Ovary (tissue), 9 donors: ENCODE results near the gene PIK3AP1. TPM values are rescaled to one million over a fixed set of nuclear protein-coding genes. Genes with fewer than 3 reads are reported as not detected.

Experiments
- DNase-seq, 5 donors: peaks; one replicate each; pipeline ENCODE4 v3.0.0-alpha.2; 2019 to 2020
- H3K27ac ChIP-seq, 2 donors: fragments of 200-600 bp; one replicate each; pipeline versions ENCODE4 v1.5.1 to v1.8.0; 2019 to 2022
- H3K27me3 ChIP-seq: fragments of 200-600 bp; one replicate; pipeline ENCODE4 v1.8.0; 2022
- H3K36me3 ChIP-seq: fragments of 200-600 bp; sonication (generic); one replicate; pipeline ENCODE4 v1.5.1; 2019
- H3K4me1 ChIP-seq: one replicate; pipeline ENCODE4 v1.8.1; 2013; ENCODE audit warnings: mild to moderate bottlenecking, moderate library complexity; ENCODE audit not compliant: insufficient read depth
- H3K4me3 ChIP-seq: fragments of 200-600 bp; sonication (generic); one replicate; pipeline ENCODE4 v1.5.1; 2017
- H3K9me3 ChIP-seq, 2 donors: fragments of 200-600 bp in 1 of 2; sonication (generic) in 1 of 2; one replicate each; pipeline versions ENCODE4 v1.5.1 to v1.8.1; 2013 to 2019; ENCODE audit warnings: mild to moderate bottlenecking in 1 of 2, moderate library complexity in 1 of 2
- CTCF ChIP-seq, 3 donors: fragments of 450-650 bp in 2 of 3; fragments of 200-600 bp in 1 of 3; IDR thresholded peaks; one replicate each; pipeline versions ENCODE4 v1.5.1 to v1.8.0; 2016 to 2022; ENCODE audit warnings: antibody characterized with exemption in 3 of 3, mild to moderate bottlenecking in 1 of 3
- EP300 ChIP-seq: sonication (generic); formaldehyde crosslinking; IDR thresholded peaks from one replicate; pipeline ENCODE4 v1.6.1; 2017; ENCODE audit warnings: antibody characterized with exemption
- POLR2A ChIP-seq: fragments of 450-650 bp; IDR thresholded peaks from one replicate; pipeline ENCODE4 v1.6.1; 2017; ENCODE audit warnings: antibody characterized with exemption, mild to moderate bottlenecking, moderate library complexity
- WGBS, 3 donors: extraction: QIAGEN DNeasy Blood & Tissue Kit in 1 of 3; methylation state at CpG; one replicate each; pipeline versions ENCODE4 v1.1.5 to v1.1.7; 2013 to 2017; 5-methylcytosine and 5-hydroxymethylcytosine counted together
- intact Hi-C, 4 donors: fragments of 100-400 bp; cut with DNase I; formaldehyde crosslinking; loops; one replicate each; pipeline versions ENCODE4 v1.11.0 to v1.15.1; 2022 to 2023
- polyA plus RNA-seq, 2 donors: library from polyadenylated mRNA; stranded (reverse); fragments of 200-250 nt in 1 of 2; fragments of 350-450 nt in 1 of 2; fragmentation: Illumina TruSeq in 1 of 2; extraction: RNeasy Lipid Tissue Mini Kit (QIAGEN cat#74804) in 1 of 2; gene quantifications; one replicate each; pipeline ENCODE4 v1.2.3, GENCODE V29; 2013 to 2014
- total RNA-seq, 7 donors: library from RNA; depleted of rRNA in 2 of 7; stranded (reverse); fragments of >200 nt in 2 of 7; fragmentation: NEBNext Ultra II Directional in 3 of 7; extraction: Animal tissue kit (Norgen Biotek cat#: 25700) in 3 of 7; gene quantifications; one replicate each; pipeline versions ENCODE4 v1.1.0 to v1.2.4, GENCODE V29; 2016 to 2023
- donor health status: DM: no; HTN: no; CAD: no; lungs with moderate emphysema.
- donor health status: DM: no; HTN: no; CAD: no.
- donor health status: Bipolar disorder and iron deficiency.
- donor health status: DM: yes; HTN: yes; CAD: no.
- donor health status: DM: no; HTN: no; CAD: no.
- donor health status: DM: yes; HTN: yes; CAD: no.

Gene PIK3AP1
- total and polyA plus RNA-seq, 9 donors: 2.5 to 14.2 (median 7.8) TPM

GRCh38 chr10:96584474-96584873, 135.8 kb downstream of the PIK3AP1 start:
- Histone ChIP-seq H3K27ac (no peak overlapping the region), H3K9me3 (no peaks in the 10 kb centered on the region), H3K4me3 (no peak overlapping the region), H3K4me1 (peaks cover 7% of the 10 kb centered on the region), H3K36me3 (no peaks in the 10 kb centered on the region), H3K27me3 (no peaks in the 10 kb centered on the region)
- WGBS, 3 donors: 80 to 87% (median 82%) methylated on average over 9 of the region's 9 CpGs
- TF ChIP-seq EP300 (no peak), CTCF (IDR thresholded peaks at IDR 0.05) (no peak), POLR2A (no peak)
- DNase-seq: no peak
- intact Hi-C loops: no loop called here

- no peaks in the 10 kb centered on the region for H3K27me3 ChIP-seq
- TF ChIP-seq CTCF (IDR thresholded peaks at IDR 0.05): no peak
- TF ChIP-seq POLR2A: no peak
- no peak for TF ChIP-seq EP300
- H3K4me3 ChIP-seq: no peak overlapping the region
- intact Hi-C loops: no loop called here
- H3K36me3 ChIP-seq: no peaks in the 10 kb centered on the region
- no peak for DNase-seq
- peaks cover 7% of the 10 kb centered on the region for H3K4me1 ChIP-seq
- H3K9me3 ChIP-seq: no peaks in the 10 kb centered on the region
- no peak overlapping the region for H3K27ac ChIP-seq
- WGBS, 3 donors: 37 to 56% (median 41%) methylated on average over 1 of the region's 1 CpG
Measured at GRCh38 chr10:96584035-96584434, 136.3 kb downstream of the PIK3AP1 start.

- H3K4me3 ChIP-seq: no peak overlapping the region
- DNase-seq: no peak
- H3K4me1 ChIP-seq: peaks cover 3% of the 10 kb centered on the region
- intact Hi-C loops: no loop called here
- no peaks in the 10 kb centered on the region for H3K9me3 ChIP-seq
- TF ChIP-seq POLR2A: no peak
- H3K27me3 ChIP-seq: no peaks in the 10 kb centered on the region
- H3K27ac ChIP-seq: no peak overlapping the region
- WGBS, 3 donors: 31 to 49% (median 33%) methylated on average over 2 of the region's 2 CpGs
- no peaks in the 10 kb centered on the region for H3K36me3 ChIP-seq
Measured at GRCh38 chr10:96579133-96579532, 141.2 kb downstream of the PIK3AP1 start.

GRCh38 chr10:96578633-96579032, 141.7 kb downstream of the PIK3AP1 start:
- Histone ChIP-seq H3K27ac (no peak overlapping the region), H3K9me3 (no peaks in the 10 kb centered on the region), H3K27me3 (no peaks in the 10 kb centered on the region), H3K4me1 (peaks cover 3% of the 10 kb centered on the region), H3K36me3 (no peaks in the 10 kb centered on the region), H3K4me3 (no peak overlapping the region)
- no peak for TF ChIP-seq EP300
- TF ChIP-seq CTCF (IDR thresholded peaks at IDR 0.05): no peak
- 85 to 94% (median 88%) methylated on average over 5 of the region's 5 CpGs for WGBS, 3 donors
- intact Hi-C loops: no loop called here
- no peak for DNase-seq

GRCh38 chr10:96578022-96578421, 142.3 kb downstream of the PIK3AP1 start:
- Histone ChIP-seq H3K27ac (no peak overlapping the region), H3K4me1 (peaks cover 3% of the 10 kb centered on the region)
- TF ChIP-seq POLR2A (no peak), EP300 (no peak), CTCF (IDR thresholded peaks at IDR 0.05) (no peak)

More at GRCh38 chr10:96578022-96578421, 142.3 kb downstream of the PIK3AP1 start:
- Histone ChIP-seq H3K36me3 (no peaks in the 10 kb centered on the region), H3K9me3 (no peaks in the 10 kb centered on the region), H3K4me3 (no peak overlapping the region), H3K27me3 (no peaks in the 10 kb centered on the region)
- DNase-seq: no peak
- whole genome bisulfite sequencing, 3 donors: 80 to 85% (median 84%) methylated on average over 4 of the region's 4 CpGs
- intact Hi-C loops: no loop called here
